ENCODE measurements around the gene CMTM5. TPM values are rescaled to one million over a fixed set of nuclear protein-coding genes. Genes with fewer than 3 reads are reported as not detected.
A peak's percentile ranks its signal among the peaks of the same experiment; 100 is the strongest.

Gene CMTM5
- total RNA-seq, 1 donor from 2014 or later = 2.0 TPM

DNA sequence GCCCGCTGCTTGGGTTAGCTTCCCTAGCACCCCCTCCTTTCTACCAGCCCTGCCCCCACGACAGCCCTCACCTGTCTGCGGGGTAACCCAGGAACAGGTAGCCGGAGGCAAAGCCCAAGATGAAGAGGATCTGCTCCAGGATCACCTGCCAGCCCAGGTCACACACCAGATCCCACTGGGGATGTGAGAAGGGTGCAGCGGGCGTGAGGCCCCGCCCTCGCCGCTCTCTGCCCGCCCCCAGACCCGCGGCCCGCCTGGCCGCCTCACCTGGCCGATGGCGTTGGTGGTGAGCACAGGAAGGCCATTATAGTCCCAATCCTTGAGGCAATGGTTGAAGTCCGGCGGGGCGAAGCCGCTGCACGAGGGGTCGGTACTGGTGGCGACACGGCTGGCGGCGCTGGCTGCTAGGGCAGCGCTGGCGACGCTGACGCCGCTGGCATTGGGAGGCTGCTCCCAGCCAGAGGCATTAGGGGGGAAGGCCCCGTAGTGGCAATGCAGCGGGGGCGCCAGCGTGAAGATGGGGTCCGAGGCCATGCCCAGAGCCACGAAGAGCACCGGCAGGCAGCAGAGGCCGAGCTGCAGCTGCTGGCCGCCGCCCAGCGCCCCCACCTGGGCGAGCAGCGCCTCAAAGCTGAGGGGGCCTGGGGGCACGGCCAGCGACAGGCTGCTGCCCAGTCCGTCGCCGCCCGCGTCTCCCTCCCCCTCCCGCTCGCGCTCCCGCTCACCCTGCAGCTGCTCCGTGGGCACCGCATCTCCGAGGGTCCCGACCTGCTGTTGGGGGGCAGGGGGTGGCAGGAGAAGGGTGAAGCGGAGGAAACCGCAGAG, 25.0 kb upstream of the CMTM5 start:
- peaks cover 32% of the 10 kb centered on the region for H3K27me3 Mint-ChIP-seq (ENCODE audit: low read depth)
- TF ChIP-seq, protein P1, sequence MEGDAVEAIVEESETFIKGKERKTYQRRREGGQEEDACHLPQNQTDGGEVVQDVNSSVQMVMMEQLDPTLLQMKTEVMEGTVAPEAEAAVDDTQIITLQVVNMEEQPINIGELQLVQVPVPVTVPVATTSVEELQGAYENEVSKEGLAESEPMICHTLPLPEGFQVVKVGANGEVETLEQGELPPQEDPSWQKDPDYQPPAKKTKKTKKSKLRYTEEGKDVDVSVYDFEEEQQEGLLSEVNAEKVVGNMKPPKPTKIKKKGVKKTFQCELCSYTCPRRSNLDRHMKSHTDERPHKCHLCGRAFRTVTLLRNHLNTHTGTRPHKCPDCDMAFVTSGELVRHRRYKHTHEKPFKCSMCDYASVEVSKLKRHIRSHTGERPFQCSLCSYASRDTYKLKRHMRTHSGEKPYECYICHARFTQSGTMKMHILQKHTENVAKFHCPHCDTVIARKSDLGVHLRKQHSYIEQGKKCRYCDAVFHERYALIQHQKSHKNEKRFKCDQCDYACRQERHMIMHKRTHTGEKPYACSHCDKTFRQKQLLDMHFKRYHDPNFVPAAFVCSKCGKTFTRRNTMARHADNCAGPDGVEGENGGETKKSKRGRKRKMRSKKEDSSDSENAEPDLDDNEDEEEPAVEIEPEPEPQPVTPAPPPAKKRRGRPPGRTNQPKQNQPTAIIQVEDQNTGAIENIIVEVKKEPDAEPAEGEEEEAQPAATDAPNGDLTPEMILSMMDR (conservative IDR thresholded peaks at IDR 0.05) = peak; percentile 28
- peaks cover 15% of the 10 kb centered on the region for H3K36me3 Mint-ChIP-seq (ENCODE audit: low read depth)
- peaks cover 10% of the 10 kb centered on the region for H3K9me3 Mint-ChIP-seq
- H3K4me1 Mint-ChIP-seq = peaks cover 32% of the 10 kb centered on the region
- peak; percentile 36 for DNase-seq (ENCODE audit: low read depth, low spot score)
- H3K4me3 Mint-ChIP-seq = peak overlapping the region; percentile 84
- no peak overlapping the region for H3K27ac Mint-ChIP-seq (ENCODE audit: unreplicated experiment)

DNA sequence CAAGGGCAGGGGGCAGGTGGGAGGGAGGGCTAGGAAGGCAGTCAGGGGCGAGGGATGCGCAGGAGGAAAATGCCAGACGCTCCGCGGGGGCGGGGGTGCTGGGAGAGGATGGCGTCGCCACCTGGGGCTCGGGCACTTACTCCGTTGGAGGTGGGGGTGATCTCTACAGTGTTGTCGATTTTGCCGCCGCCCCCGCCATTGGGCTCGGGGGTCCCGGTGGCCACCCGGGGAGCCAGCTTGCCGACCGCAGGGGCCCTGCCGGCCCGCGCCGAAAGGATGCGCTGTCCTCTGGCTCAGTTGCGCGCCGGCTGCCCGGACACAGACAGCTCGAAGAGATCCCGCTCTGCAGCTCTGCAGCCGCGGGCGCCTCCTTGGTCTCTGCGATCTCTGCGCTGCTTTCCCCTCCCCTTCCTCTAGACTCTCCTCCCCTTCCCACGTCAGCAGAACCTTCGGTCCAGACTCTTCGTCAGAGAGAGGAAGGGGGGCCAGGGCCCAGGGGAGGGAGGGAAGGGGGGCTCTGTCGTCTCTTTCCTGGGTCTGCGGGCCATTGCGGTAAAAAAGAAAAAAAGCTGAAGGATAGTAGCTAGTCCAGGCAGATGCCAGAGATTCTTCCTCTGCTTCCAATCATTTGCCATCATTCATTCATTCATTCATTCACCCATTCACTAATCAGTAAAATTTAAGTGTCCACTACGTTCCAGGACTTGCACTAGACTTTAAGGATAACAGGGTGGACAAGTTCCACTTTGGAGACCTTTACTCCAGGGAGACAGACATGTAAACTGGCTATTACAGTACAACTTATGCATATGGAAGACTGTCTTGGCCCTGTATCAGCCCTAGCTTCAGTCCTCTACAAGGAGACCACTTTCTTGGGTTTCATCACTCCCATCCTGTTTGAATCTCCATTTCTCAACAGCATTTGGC, 24.1 kb upstream of the CMTM5 start, which contains the start of gene SLC22A17:
Gene SLC22A17, minus strand, starts transcription at position 382 of the 927 bp plus-strand sequence.
- H3K27ac Mint-ChIP-seq (ENCODE audit: unreplicated experiment) = peak within 1 kb of the TSS; percentile 6
- TF ChIP-seq, protein P1 (conservative IDR thresholded peaks at IDR 0.05) = peak; percentile 23
- H3K36me3 Mint-ChIP-seq (ENCODE audit: low read depth) = peaks cover 15% of the 10 kb centered on the region
- H3K4me1 Mint-ChIP-seq = peaks cover 32% of the 10 kb centered on the region
- peak; percentile 70 for DNase-seq (ENCODE audit: low read depth, low spot score)
- peaks cover 10% of the 10 kb centered on the region for H3K9me3 Mint-ChIP-seq
- H3K4me3 Mint-ChIP-seq = peak within 1 kb of the TSS; percentile 84
- peaks cover 32% of the 10 kb centered on the region for H3K27me3 Mint-ChIP-seq (ENCODE audit: low read depth)

DNA sequence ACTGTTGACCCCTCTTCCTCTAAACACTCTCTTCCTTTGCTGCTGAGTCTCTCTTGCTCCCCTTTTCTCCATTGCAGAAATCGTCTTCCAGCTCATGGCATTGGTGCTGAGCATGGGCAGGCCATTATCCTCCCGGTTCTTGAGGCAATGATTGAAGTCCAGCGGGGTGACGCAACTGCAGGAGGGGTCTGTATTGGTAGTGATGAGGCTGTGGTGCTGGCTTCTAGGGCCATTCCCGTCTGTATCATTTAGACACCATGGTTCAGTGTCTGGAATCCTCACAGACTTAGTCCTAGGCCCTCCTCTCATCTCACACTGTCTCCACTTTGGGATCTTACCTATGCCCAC, 23.4 kb upstream of the CMTM5 start:
- Mint-ChIP-seq H3K4me3 (peak overlapping the region; percentile 84), H3K4me1 (peaks cover 32% of the 10 kb centered on the region), H3K36me3 (ENCODE audit: low read depth) (peaks cover 15% of the 10 kb centered on the region), H3K27ac (ENCODE audit: unreplicated experiment) (peak overlapping the region; percentile 6), H3K9me3 (peaks cover 10% of the 10 kb centered on the region), H3K27me3 (ENCODE audit: low read depth) (peaks cover 32% of the 10 kb centered on the region)
- no peak for DNase-seq (ENCODE audit: low read depth, low spot score)
- TF ChIP-seq, protein P1 (conservative IDR thresholded peaks at IDR 0.05) = no peak

DNA sequence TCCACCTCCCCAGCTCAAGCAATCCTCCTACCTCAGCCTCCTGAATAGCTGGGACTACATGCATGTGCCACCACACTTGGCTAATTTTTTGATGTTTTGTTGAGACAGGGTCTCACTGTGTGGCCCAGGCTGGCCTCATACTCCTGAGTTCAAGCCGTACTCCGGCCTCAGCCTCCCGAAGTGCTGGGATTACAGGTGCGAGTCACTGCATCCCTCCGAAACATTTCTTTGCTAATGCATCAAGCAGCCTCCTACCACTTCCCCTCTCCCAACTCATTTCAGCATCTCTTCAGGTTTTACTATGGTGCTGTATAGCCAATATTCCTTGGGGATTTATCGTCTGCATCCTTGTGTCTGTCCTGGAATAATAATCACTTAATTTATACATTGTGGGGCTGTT, 21.9 kb upstream of the CMTM5 start:
- TF ChIP-seq, protein P1 (conservative IDR thresholded peaks at IDR 0.05) = no peak
- peak overlapping the region; percentile 35 for H3K4me3 Mint-ChIP-seq
- DNase-seq (ENCODE audit: low read depth, low spot score) = no peak
- no peak overlapping the region for H3K27ac Mint-ChIP-seq (ENCODE audit: unreplicated experiment)
- peaks cover 30% of the 10 kb centered on the region for H3K27me3 Mint-ChIP-seq (ENCODE audit: low read depth)
- H3K9me3 Mint-ChIP-seq = peaks cover 7% of the 10 kb centered on the region
- H3K4me1 Mint-ChIP-seq = peaks cover 32% of the 10 kb centered on the region
- H3K36me3 Mint-ChIP-seq (ENCODE audit: low read depth) = peaks cover 12% of the 10 kb centered on the region

DNA sequence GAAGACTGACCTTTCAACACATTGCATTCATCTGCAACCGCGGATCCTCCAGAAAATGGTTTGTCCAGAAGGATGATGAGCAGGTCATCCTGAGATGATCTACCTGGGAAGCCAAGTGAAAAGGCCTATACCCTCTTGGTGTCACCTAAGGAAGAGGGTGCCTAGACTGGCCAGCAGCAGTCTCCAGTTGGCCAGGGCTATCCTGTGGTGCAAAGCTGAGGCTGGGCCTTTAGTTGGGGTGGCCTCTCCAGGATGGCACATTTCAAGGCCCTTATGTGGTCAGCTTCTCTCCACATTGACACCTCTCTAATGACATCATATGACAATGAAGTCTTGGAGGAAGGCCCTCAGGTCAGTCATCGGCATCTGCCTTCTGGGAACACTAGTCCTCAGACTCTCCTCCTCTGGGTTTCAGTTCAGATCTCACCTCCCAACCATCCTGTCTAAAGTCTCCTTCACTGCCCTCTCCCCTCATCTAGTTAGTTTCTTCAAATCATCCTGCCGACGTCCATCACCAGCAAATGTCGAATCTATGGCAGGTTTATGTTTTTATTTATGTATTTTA, 20.9 kb upstream of the CMTM5 start:
- Mint-ChIP-seq H3K27me3 (ENCODE audit: low read depth) (peaks cover 22% of the 10 kb centered on the region), H3K27ac (ENCODE audit: unreplicated experiment) (no peak overlapping the region), H3K4me1 (peaks cover 27% of the 10 kb centered on the region), H3K9me3 (peaks cover 3% of the 10 kb centered on the region), H3K36me3 (ENCODE audit: low read depth) (peaks cover 9% of the 10 kb centered on the region), H3K4me3 (peak overlapping the region; percentile 0)
- DNase-seq (ENCODE audit: low read depth, low spot score) = no peak
- TF ChIP-seq, protein P1 (conservative IDR thresholded peaks at IDR 0.05) = no peak

Data from neural crest cell (in vitro differentiated cells).